Endodermal cell (in vitro differentiated cells): ENCODE measurements around the gene PIN1. TPM values are rescaled to one million over a fixed set of nuclear protein-coding genes. Genes with fewer than 3 reads are reported as not detected.
"Not testable (repeated sequence)": the region's sequence is repeated elsewhere in the genome, so short reads cannot be mapped to it uniquely, and the experiment has no call there.

Source experiments
- DNase-seq: peaks from one replicate; pipeline ENCODE4 v3.0.0-alpha.2; 2017
- H3K27ac ChIP-seq: 2 replicates; pipeline ENCODE4 v1.5.1; 2013; ENCODE audit warnings: mild to moderate bottlenecking, low read depth, low read length, moderate library complexity
- H3K27me3 ChIP-seq: 2 replicates; pipeline ENCODE4 v1.6.1; 2013; ENCODE audit warnings: mild to moderate bottlenecking, low read length, moderate library complexity; ENCODE audit not compliant: insufficient read depth, control insufficient read depth, poor library complexity, severe bottlenecking
- H3K36me3 ChIP-seq: 2 replicates; pipeline ENCODE4 v1.7.0; 2013; ENCODE audit warnings: mild to moderate bottlenecking, low read length, moderate library complexity; ENCODE audit not compliant: control insufficient read depth, insufficient read depth
- H3K4me1 ChIP-seq: one replicate; pipeline ENCODE4 v1.7.0; 2013; ENCODE audit warnings: low read length; ENCODE audit not compliant: control insufficient read depth, insufficient read depth
- H3K4me3 ChIP-seq: 2 replicates; pipeline ENCODE4 v1.5.1; 2013; ENCODE audit warnings: mild to moderate bottlenecking, low read length, moderate library complexity
- H3K9ac ChIP-seq: 2 replicates; pipeline ENCODE4 v1.6.1; 2013; ENCODE audit warnings: mild to moderate bottlenecking, low read length, moderate library complexity; ENCODE audit not compliant: poor library complexity, severe bottlenecking; ENCODE audit errors: extremely low read depth
- H3K9me3 ChIP-seq: 2 replicates; pipeline ENCODE4 v1.6.1; 2013; ENCODE audit warnings: mild to moderate bottlenecking, low read length, moderate library complexity; ENCODE audit not compliant: control insufficient read depth
- H3K27ac Mint-ChIP-seq: 2 replicates; pipeline ENCODE4 v1.8.0; 2020; ENCODE audit warnings: mixed read lengths
- H3K27me3 Mint-ChIP-seq: 2 replicates; pipeline ENCODE4 v1.8.0; 2021; ENCODE audit warnings: mild to moderate bottlenecking, mixed read lengths; ENCODE audit not compliant: insufficient read depth
- H3K36me3 Mint-ChIP-seq: 2 replicates; pipeline ENCODE4 v1.8.0; 2020; ENCODE audit warnings: low read depth, mixed read lengths
- H3K4me1 Mint-ChIP-seq: 2 replicates; pipeline ENCODE4 v1.8.0; 2020; ENCODE audit warnings: mixed read lengths
- H3K4me3 Mint-ChIP-seq: 2 replicates; pipeline ENCODE4 v1.8.0; 2020; ENCODE audit warnings: mild to moderate bottlenecking, moderate library complexity, mixed read lengths
- H3K9me3 Mint-ChIP-seq: 2 replicates; pipeline ENCODE4 v1.8.0; 2020; ENCODE audit warnings: mild to moderate bottlenecking, mixed read lengths
- WGBS, 2 experiments: methylation state at CpG; one replicate each; pipeline versions ENCODE4 v1.1.5 to v1.1.7; 2013; ENCODE audit warnings: missing lambda C conversion rate in 2 of 2, mixed read lengths in 1 of 2; ENCODE audit not compliant: insufficient coverage in 1 of 2, insufficient read length in 1 of 2; 5-methylcytosine and 5-hydroxymethylcytosine counted together
- total RNA-seq, 2 donors: library from RNA; stranded (reverse); fragmentation: NEBNext Ultra II Directional in 1 of 2; extraction: Animal tissue kit (Norgen Biotek cat#: 25700) in 1 of 2; gene quantifications; 2 replicates in 1 of 2; 3 replicates in 1 of 2; pipeline ENCODE4 v1.2.1, GENCODE V29; 2021
- TF ChIP-seq, protein P1 (sequence below): fragments of 200-600 bp; sonication (generic); conservative IDR thresholded peaks from 2 replicates; pipeline ENCODE4 v1.5.0; 2021; ENCODE audit warnings: antibody characterized with exemption, mild to moderate bottlenecking

Gene PIN1
- total RNA-seq, 2 donors from 2014 or later: 92.4 to 101 TPM

DNA sequence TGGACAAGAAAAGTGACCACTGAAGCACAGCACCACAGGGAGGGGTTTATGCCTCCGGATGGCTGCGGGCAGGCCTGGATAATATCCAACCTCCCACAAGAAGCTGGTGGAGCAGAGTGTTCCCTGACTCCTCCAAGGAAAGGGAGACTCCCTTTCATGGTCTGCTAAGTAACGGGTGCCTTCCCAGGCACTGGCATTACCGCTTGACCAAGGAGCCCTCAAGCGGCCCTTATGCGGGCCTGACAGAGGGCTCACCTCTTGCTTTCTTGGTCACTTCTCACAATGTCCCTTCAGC is 44.1 kb upstream of the PIN1 start:
- H3K4me3 ChIP-seq: peak overlapping the region; percentile 70
- peak overlapping the region; percentile 69 for H3K4me3 Mint-ChIP-seq
- not testable (repeated sequence) for H3K27ac ChIP-seq, H3K27me3 Mint-ChIP-seq, H3K36me3 Mint-ChIP-seq, H3K36me3 ChIP-seq, H3K27me3 ChIP-seq, H3K27ac Mint-ChIP-seq, H3K9me3 ChIP-seq, H3K9ac ChIP-seq, H3K4me1 ChIP-seq, DNase-seq
- 89 to 100% methylated on average over 1 to 6 of the region's 6 CpGs for WGBS, 2 experiments
- H3K9me3 Mint-ChIP-seq: peaks cover 16% of the 10 kb centered on the region
- peaks cover 18% of the 10 kb centered on the region for H3K4me1 Mint-ChIP-seq

DNA sequence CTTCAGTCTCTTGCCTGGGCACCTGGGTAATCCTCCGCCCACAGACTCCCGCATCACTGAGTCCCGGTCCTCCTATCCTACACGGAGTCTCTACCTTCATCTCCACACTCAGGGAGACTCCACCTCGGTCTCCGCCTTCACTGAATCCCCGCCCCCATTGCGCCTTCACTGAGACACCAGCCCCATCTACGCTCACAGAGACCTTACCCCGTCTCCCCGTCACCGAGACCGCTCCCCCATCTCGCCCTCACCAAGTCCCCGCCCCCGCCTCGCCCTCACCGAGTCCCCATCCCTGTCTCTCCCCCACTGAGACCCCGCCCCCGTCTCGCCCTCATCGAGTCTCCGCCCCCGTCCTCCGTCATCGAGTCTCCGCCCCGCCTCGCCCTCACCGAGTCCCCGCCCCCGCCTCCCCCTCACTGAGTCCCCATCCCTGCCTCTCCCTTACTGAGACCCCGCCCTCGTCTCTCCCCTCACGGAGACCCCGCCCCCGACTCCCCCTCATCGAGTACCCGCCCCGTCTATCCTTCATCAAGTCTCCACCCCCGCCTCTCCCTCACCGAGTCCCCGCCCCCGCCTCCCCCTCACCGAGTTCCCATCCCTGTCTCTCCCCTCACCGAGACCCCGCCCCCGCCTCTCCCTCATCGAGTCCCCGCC is 43.4 kb upstream of the PIN1 start:
- Mint-ChIP-seq H3K27ac (peak overlapping the region; percentile 83), H3K36me3 (peaks cover 8% of the 10 kb centered on the region), H3K9me3 (peaks cover 14% of the 10 kb centered on the region), H3K4me1 (peaks cover 16% of the 10 kb centered on the region), H3K27me3 (peaks cover 7% of the 10 kb centered on the region), H3K4me3 (peak overlapping the region; percentile 69)
- TF ChIP-seq, protein P1, sequence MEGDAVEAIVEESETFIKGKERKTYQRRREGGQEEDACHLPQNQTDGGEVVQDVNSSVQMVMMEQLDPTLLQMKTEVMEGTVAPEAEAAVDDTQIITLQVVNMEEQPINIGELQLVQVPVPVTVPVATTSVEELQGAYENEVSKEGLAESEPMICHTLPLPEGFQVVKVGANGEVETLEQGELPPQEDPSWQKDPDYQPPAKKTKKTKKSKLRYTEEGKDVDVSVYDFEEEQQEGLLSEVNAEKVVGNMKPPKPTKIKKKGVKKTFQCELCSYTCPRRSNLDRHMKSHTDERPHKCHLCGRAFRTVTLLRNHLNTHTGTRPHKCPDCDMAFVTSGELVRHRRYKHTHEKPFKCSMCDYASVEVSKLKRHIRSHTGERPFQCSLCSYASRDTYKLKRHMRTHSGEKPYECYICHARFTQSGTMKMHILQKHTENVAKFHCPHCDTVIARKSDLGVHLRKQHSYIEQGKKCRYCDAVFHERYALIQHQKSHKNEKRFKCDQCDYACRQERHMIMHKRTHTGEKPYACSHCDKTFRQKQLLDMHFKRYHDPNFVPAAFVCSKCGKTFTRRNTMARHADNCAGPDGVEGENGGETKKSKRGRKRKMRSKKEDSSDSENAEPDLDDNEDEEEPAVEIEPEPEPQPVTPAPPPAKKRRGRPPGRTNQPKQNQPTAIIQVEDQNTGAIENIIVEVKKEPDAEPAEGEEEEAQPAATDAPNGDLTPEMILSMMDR: no peak
- H3K27me3 ChIP-seq: no peaks in the 10 kb centered on the region
- peak overlapping the region; percentile 70 for H3K27ac ChIP-seq
- H3K4me1 ChIP-seq: peaks cover 5% of the 10 kb centered on the region
- no peaks in the 10 kb centered on the region for H3K36me3 ChIP-seq
- H3K4me3 ChIP-seq: peak overlapping the region; percentile 84
- peak; percentile 100 for DNase-seq
- H3K9ac ChIP-seq: no peak overlapping the region
- WGBS, 2 experiments: 5 to 9% methylated on average over 7 to 30 of the region's 50 CpGs
- no peaks in the 10 kb centered on the region for H3K9me3 ChIP-seq

DNA sequence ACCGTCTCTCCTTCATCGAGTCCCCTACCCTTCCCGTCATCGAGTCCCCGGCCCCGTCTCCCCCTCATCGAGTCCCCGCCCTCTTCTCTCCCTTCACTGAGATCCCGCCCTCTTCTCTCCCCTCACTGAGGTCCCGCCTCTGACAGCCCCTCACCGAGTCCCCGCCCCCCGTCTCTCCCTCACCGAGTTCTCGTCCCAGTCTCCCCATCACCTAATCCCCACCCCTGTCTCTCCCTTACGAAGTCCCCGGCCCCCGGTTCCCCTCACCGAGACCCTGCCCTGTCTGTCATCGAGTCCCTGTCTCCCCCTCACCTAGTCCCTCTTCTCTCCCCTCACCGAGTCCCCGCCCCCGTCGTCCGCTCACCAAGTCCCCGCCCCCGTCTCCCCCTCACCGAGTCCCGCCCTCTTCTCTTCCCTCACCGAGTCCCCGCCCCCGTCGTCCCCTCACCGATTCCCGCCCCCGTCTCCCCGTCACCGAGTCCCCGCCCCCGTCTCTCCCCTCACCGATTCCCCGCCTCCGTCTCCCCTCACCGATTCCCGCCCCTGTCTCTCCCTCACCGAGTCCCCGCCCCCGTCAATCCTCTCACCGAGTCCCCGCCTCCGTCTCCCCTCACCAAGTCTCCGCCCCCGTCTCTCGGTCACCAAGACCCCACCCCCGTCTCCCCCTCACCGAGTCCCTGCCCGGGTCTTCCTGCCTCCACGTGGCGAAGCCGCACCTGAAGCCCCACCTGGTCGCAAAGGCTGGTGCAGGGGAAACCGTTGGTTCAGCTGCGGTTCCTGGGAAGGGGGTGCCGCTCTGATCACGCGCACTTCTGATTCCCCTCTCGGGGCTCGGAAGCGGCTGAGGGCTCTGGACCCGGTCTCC is 42.7 kb upstream of the PIN1 start:
- H3K4me1 ChIP-seq: peaks cover 5% of the 10 kb centered on the region
- peak overlapping the region; percentile 83 for H3K27ac Mint-ChIP-seq
- peaks cover 6% of the 10 kb centered on the region for H3K27me3 Mint-ChIP-seq
- H3K9me3 Mint-ChIP-seq: peaks cover 8% of the 10 kb centered on the region
- no peaks in the 10 kb centered on the region for H3K27me3 ChIP-seq
- peak; percentile 100 for DNase-seq
- H3K36me3 ChIP-seq: no peaks in the 10 kb centered on the region
- H3K4me3 Mint-ChIP-seq: peak overlapping the region; percentile 69
- H3K36me3 Mint-ChIP-seq: peaks cover 8% of the 10 kb centered on the region
- H3K9ac ChIP-seq: peak overlapping the region; percentile 74
- peak overlapping the region; percentile 84 for H3K4me3 ChIP-seq
- H3K9me3 ChIP-seq: no peaks in the 10 kb centered on the region
- peak overlapping the region; percentile 73 for H3K27ac ChIP-seq
- TF ChIP-seq, protein P1: no peak
- H3K4me1 Mint-ChIP-seq: peaks cover 16% of the 10 kb centered on the region
- WGBS, 2 experiments: 0 to 1% methylated on average over 13 to 62 of the region's 70 CpGs
